ENCODE measurements around the gene KCND1. TPM values are rescaled to one million over a fixed set of nuclear protein-coding genes. Genes with fewer than 3 reads are reported as not detected.

The KCND1 gene
- polyA plus RNA-seq, 4 donors = 2.5 to 4.1 (median 2.9) TPM

DNA sequence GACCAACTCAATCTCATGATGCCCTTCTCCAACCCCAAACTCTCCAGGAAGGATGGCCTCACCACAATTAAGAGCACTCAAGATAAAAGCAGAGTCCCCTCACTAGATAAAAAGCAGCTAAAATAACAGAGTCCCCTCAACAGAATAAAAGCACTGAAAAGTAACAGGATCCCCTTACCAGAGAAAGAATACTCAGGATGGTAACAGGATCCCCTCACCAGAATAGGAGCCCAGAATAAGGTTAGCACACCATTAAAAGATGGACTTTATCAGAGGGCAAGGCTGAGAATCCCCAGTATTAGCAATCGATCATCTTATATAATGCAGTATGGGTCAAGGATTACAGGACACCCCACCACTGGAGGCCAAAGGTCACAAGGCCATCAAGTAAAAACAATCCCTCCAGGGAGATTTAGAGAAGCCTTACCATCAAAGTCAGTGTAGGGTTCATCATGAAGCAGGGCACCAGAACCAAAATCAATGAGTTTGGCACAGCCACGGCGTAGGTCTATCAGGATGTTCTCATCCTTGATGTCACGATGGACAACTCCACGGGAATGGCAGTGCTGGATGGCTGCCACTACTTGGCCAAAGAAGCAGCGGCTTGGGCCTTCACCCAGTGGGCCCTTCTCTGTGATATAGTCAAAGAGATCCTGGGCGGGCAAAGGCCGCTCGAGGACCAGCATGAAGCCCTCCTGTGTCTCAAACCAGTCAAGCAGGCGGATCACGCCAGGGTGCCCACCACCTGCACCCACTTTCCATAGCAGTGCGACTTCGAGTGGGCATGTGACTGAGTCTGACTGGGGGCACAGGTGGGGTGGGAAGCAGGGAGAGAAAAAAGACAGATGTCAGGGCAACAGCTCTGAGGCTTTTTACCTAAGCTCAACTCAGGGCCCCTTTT is 56.8 kb downstream of the KCND1 start:
- no peak for DNase-seq (ENCODE audit: low read depth in 4 of 4, low spot score in 3 of 4)

DNA sequence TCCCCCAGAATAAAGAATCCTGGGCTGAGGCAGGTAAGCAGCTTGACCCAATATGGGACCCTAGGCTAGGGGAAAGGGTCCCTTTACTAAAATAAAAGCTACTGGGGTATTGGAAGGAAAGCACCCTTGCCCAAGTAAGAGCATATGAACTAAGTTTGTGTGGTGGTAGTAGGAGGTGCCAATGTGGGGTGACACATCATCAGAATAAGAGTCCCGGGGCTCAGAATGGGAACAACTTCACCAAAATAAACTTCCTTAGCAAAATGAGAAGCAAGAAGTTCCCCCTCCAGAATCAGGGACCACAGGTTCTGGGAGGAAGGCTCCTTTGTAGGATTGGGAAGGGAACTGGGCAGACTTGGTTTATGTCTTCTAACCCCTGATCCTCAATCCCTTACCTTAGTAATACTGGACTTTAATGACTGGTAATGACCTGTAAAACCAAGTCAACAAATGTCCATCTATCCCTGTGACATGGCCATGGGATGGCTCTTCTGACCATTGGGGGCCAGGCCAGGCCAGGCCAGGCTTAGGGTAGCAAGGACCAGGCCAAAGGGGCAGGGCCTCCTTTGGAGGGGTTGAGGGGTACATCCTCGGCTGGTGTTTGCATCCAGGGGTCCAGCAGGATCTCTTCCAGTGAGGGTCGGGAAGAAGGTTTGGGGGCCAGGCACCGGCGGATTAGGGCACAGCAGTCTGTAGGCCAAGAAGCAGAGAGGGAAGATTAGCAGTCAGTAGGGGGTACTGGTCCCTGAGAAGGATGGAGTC is 57.9 kb downstream of the KCND1 start:
- no peak for DNase-seq (ENCODE audit: low read depth in 4 of 4, low spot score in 3 of 4)

DNA sequence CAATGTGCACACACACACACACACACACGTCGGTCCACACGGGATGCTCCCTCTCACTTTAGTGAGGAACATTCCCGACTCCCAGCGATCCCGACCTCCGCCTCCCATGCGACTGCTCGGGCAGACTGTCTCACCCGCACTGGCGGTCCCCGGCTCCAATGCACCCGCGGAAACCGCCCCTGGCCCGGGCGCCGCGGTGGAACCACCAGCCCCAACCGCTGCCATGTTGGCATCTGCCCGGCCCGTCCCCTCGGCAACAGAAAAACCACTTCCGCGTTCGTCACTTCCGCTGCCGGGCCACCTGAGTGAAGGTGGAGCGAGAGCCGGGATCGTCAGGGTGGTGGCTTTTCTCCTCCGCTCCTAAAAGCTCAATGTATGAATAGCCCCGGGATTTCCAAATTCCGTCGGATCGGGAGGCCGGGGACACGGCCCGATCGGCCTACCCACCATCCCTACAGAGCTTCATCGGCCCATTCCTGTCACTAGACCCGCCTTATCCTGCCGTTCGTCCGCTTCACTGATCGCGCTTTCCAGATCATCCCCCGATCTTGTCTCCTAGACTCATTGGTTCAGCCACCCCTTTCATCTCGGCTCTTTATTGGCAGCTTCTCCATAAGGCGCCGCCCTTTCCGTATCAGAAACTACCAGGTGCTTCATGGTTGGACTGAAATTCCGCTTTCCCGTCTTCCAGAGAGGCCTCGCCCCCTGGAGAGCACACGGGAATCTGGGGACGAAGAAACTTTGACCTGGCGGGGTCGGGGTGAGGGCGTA is 60.0 kb downstream of the KCND1 start, which contains the start of gene SLC35A2:
Gene SLC35A2, minus strand, starts transcription at position 235 of the 771 bp plus-strand sequence. Its CDS starts 10 bp downstream, at position 225.
- DNase-seq (ENCODE audit: low read depth in 4 of 4, low spot score in 3 of 4) = peak in 1 of 4 donors; percentile 52

Other genes with a start within 250 kb of the KCND1 start
- 1 to 10 TPM; 1.5 to 2.4 (median 1.7) TPM for gene GLOD5, start 210.1 kb downstream of the KCND1 start, polyA plus RNA-seq (ENCODE audit: insufficient read length in 4 of 4)
- 1 to 10 TPM in 1 of 4 donors, under 1 TPM in 3; 0.53 to 1.0 (median 0.72) TPM for gene GATA1, start 185.3 kb downstream of the KCND1 start, polyA plus RNA-seq (ENCODE audit: insufficient read length in 4 of 4)
- gene HDAC6, start 169.8 kb downstream of the KCND1 start, polyA plus RNA-seq (ENCODE audit: insufficient read length in 4 of 4) = 100 to 1,000 TPM; 158 to 174 (median 167) TPM
- under 1 TPM in 3 of 4 donors, not detected in 1; 0.04 to 0.21 (median 0.17) TPM for gene ERAS, start 145.3 kb downstream of the KCND1 start, polyA plus RNA-seq (ENCODE audit: insufficient read length in 4 of 4)
- 10 to 100 TPM in 2 of 4 donors, 1 to 10 TPM in 2; 6.0 to 20.2 (median 11.3) TPM for gene PCSK1N, start 136.2 kb downstream of the KCND1 start, polyA plus RNA-seq (ENCODE audit: insufficient read length in 4 of 4)
- gene TIMM17B, start 74.1 kb downstream of the KCND1 start, polyA plus RNA-seq (ENCODE audit: insufficient read length in 4 of 4) = 10 to 100 TPM; 38.7 to 58.2 (median 40.4) TPM
- gene PQBP1, start 73.9 kb downstream of the KCND1 start, polyA plus RNA-seq (ENCODE audit: insufficient read length in 4 of 4) = 10 to 100 TPM; 72.7 to 85.3 (median 77.8) TPM
- gene SLC35A2, start 60.2 kb downstream of the KCND1 start, polyA plus RNA-seq (ENCODE audit: insufficient read length in 4 of 4) = 10 to 100 TPM; 34.2 to 36.6 (median 35.9) TPM
- gene PIM2, start 52.8 kb downstream of the KCND1 start, polyA plus RNA-seq (ENCODE audit: insufficient read length in 4 of 4) = 1 to 10 TPM; 5.9 to 7.7 (median 7.4) TPM
- gene OTUD5, start 14.2 kb downstream of the KCND1 start, polyA plus RNA-seq (ENCODE audit: insufficient read length in 4 of 4) = 10 to 100 TPM; 60.6 to 66.9 (median 64.5) TPM
- gene GRIPAP1, start 30.4 kb upstream of the KCND1 start, polyA plus RNA-seq (ENCODE audit: insufficient read length in 4 of 4) = 10 to 100 TPM; 42.5 to 56.1 (median 48.4) TPM
- gene TFE3, start 71.5 kb upstream of the KCND1 start, polyA plus RNA-seq (ENCODE audit: insufficient read length in 4 of 4) = 10 to 100 TPM; 28.7 to 32.8 (median 30.6) TPM
- gene CCDC120, start 87.2 kb upstream of the KCND1 start, polyA plus RNA-seq (ENCODE audit: insufficient read length in 4 of 4) = 10 to 100 TPM; 10.2 to 12.7 (median 11.2) TPM
- 10 to 100 TPM; 37.1 to 47.1 (median 42.3) TPM for gene PRAF2, start 102.2 kb upstream of the KCND1 start, polyA plus RNA-seq (ENCODE audit: insufficient read length in 4 of 4)
- 10 to 100 TPM; 54.1 to 57.3 (median 55.3) TPM for gene WDR45, start 108.0 kb upstream of the KCND1 start, polyA plus RNA-seq (ENCODE audit: insufficient read length in 4 of 4)
- 10 to 100 TPM; 21.4 to 28.3 (median 24.5) TPM for gene GPKOW, start 151.9 kb upstream of the KCND1 start, polyA plus RNA-seq (ENCODE audit: insufficient read length in 4 of 4)
- gene MAGIX, start 190.9 kb upstream of the KCND1 start, polyA plus RNA-seq (ENCODE audit: insufficient read length in 4 of 4) = 1 to 10 TPM; 4.3 to 7.9 (median 5.5) TPM
- gene PLP2, start 200.1 kb upstream of the KCND1 start, polyA plus RNA-seq (ENCODE audit: insufficient read length in 4 of 4) = 10 to 100 TPM; 33.5 to 41.7 (median 36.1) TPM
- gene PRICKLE3, start 214.5 kb upstream of the KCND1 start, polyA plus RNA-seq (ENCODE audit: insufficient read length in 4 of 4) = 1 to 10 TPM; 3.5 to 5.1 (median 4.5) TPM
- gene SYP, start 228.3 kb upstream of the KCND1 start, polyA plus RNA-seq (ENCODE audit: insufficient read length in 4 of 4) = 1 to 10 TPM; 1.5 to 3.1 (median 2.3) TPM